Measurements from ENCODE around the gene CYP17A1. TPM values are rescaled to one million over a fixed set of nuclear protein-coding genes. Genes with fewer than 3 reads are reported as not detected.

The CYP17A1 gene
- total RNA-seq, 6 donors from 2014 or later, result 1.2 to 6.3 (median 2.1) TPM; not detected in 1

GRCh38 chr10:102819054-102819453, 18.2 kb downstream of the CYP17A1 start:
- peak in 1 of 2 donors; percentile 62 for ATAC-seq (ENCODE audit: low FRiP score in 2 of 2)
- H3K4me1 ChIP-seq, result peaks cover 26 to 44% (median 27%) of the 10 kb centered on the region in 4 donors
- H3K4me3 ChIP-seq, result no peak overlapping the region
- H3K36me3 ChIP-seq, result peaks cover 0 to 11% (median 5%) of the 10 kb centered on the region in 4 donors
- H3K27ac ChIP-seq, result peak overlapping the region; percentile 61 to 91 (median 69)
- no peak for TF ChIP-seq EP300 (IDR thresholded peaks at IDR 0.05)
- TF ChIP-seq POLR2AphosphoS5 (IDR thresholded peaks at IDR 0.05), result peak in 1 of 2 donors; percentile 52
- no peak for TF ChIP-seq CTCF (IDR thresholded peaks at IDR 0.05)
- TF ChIP-seq POLR2A (IDR thresholded peaks at IDR 0.05), result no peak
- DNase-seq, result peak in 1 of 2 donors; percentile 71
- H3K9me3 ChIP-seq, result no peaks in the 10 kb centered on the region
- no peaks in the 10 kb centered on the region for H3K27me3 ChIP-seq
- WGBS, 2 donors, result 35 to 62% methylated on average over 6 of the region's 6 CpGs

GRCh38 chr10:102817175-102817574, 20.0 kb downstream of the CYP17A1 start:
- H3K27me3 ChIP-seq, result no peaks in the 10 kb centered on the region
- H3K27ac ChIP-seq, result peak overlapping the region; percentile 88 to 93 (median 92)
- H3K9me3 ChIP-seq, result no peaks in the 10 kb centered on the region
- WGBS, 2 donors, result 94 to 96% methylated on average over 4 of the region's 4 CpGs
- H3K4me1 ChIP-seq, result peaks cover 31 to 61% (median 42%) of the 10 kb centered on the region in 4 donors
- DNase-seq (no peak), ATAC-seq (ENCODE audit: low FRiP score in 2 of 2) (no peak)
- TF ChIP-seq POLR2AphosphoS5 (IDR thresholded peaks at IDR 0.05), result no peak
- no peak for TF ChIP-seq POLR2A (IDR thresholded peaks at IDR 0.05)
- TF ChIP-seq CTCF (IDR thresholded peaks at IDR 0.05), result no peak
- TF ChIP-seq EP300 (IDR thresholded peaks at IDR 0.05), result no peak
- peaks cover 9 to 29% (median 20%) of the 10 kb centered on the region in 4 donors for H3K36me3 ChIP-seq
- no peak overlapping the region for H3K4me3 ChIP-seq

DNA sequence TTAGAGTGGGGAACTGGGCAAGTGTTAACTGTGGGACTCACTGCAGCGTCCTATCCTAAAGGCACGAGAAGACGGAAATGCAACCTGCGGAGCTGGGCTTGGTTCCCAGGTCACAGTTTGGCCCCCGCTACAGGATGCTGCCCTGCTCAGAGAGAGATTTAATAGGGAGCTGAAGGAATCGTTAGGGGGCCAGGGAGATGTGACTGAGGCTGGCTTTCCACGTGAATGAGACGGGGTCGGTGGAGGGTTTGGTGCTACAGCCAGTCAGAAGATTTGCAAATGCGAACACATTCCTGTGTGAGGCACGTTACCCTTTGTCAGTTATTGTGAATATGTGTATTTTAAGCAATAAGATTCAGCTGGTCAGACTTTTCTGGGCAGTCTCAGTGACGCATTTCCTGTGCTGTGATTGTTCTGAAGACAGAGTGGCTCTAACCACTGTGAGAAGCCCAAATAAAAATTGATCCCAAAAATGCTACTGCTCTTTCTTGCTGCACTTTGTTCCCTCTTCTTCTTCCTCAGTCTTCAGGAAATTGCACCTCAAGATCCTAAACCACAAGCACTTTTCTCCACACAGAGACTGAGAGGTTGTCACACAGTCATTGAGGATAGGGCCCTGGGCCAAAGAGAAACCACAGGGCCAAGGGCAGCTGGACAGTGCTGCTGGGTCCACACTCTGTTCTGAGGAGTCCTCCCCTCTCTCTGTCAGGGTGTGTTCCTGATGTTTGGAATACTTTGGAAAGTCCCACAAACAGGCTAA, 21.2 kb downstream of the CYP17A1 start:
- Histone ChIP-seq H3K9me3 (no peaks in the 10 kb centered on the region), H3K4me1 (peaks cover 31 to 68% (median 46%) of the 10 kb centered on the region in 4 donors), H3K27me3 (no peaks in the 10 kb centered on the region), H3K4me3 (no peak overlapping the region), H3K27ac (peak overlapping the region; percentile 88 to 93 (median 92)), H3K36me3 (peaks cover 9 to 41% (median 31%) of the 10 kb centered on the region in 4 donors)
- WGBS, 2 donors, result 26 to 28% methylated on average over 12 of the region's 12 CpGs
- peak; percentile 81 to 83 for ATAC-seq (ENCODE audit: low FRiP score in 2 of 2)
- DNase-seq, result peak in 1 of 2 donors; percentile 80
- TF ChIP-seq CTCF (IDR thresholded peaks at IDR 0.05), result no peak
- peak in 3 of 4 donors; percentile 7 to 71 (median 17) for TF ChIP-seq POLR2A (IDR thresholded peaks at IDR 0.05)
- TF ChIP-seq EP300 (IDR thresholded peaks at IDR 0.05), result peak; percentile 41 to 80 (median 56)
- TF ChIP-seq POLR2AphosphoS5 (IDR thresholded peaks at IDR 0.05), result peak; percentile 23 to 84

GRCh38 chr10:102814873-102815661, 22.1 kb downstream of the CYP17A1 start:
- 69 to 81% methylated on average over 14 to 23 of the region's 23 CpGs for WGBS, 2 donors
- Histone ChIP-seq H3K4me3 (no peak overlapping the region), H3K4me1 (peaks cover 31 to 68% (median 46%) of the 10 kb centered on the region in 4 donors), H3K27ac (peak overlapping the region; percentile 88 to 93 (median 92)), H3K9me3 (no peaks in the 10 kb centered on the region), H3K27me3 (no peaks in the 10 kb centered on the region), H3K36me3 (peaks cover 11 to 50% (median 37%) of the 10 kb centered on the region in 4 donors)
- TF ChIP-seq POLR2A (IDR thresholded peaks at IDR 0.05) (no peak), CTCF (IDR thresholded peaks at IDR 0.05) (peak in 3 of 6 experiments; percentile 8 to 14 (median 10))
- DNase-seq, result peak in 1 of 2 donors; percentile 82
- peak; percentile 51 to 60 for ATAC-seq (ENCODE audit: low FRiP score in 2 of 2)
